ENCODE measurements around the gene MCCC1.

DNA sequence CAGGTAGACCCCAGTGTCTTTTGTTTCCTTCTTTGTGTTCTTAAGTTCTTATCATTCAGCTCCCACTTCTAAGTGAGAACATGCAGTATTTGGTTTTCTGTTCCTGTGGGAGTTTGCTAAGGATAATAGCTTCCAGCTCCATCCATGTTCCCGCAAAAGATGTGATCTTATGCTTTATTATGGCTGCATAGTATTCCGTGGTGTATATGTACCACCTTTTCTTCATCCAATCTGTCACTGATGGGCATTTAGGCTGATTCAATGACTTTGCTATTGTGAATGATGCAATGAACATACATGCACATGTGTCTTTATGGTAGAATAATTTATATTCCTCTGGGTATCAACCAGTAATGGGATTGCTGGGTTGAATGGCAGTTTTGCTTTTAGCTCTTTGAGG is 24.4 kb downstream of the MCCC1 start:
- TF ChIP-seq, protein P1, sequence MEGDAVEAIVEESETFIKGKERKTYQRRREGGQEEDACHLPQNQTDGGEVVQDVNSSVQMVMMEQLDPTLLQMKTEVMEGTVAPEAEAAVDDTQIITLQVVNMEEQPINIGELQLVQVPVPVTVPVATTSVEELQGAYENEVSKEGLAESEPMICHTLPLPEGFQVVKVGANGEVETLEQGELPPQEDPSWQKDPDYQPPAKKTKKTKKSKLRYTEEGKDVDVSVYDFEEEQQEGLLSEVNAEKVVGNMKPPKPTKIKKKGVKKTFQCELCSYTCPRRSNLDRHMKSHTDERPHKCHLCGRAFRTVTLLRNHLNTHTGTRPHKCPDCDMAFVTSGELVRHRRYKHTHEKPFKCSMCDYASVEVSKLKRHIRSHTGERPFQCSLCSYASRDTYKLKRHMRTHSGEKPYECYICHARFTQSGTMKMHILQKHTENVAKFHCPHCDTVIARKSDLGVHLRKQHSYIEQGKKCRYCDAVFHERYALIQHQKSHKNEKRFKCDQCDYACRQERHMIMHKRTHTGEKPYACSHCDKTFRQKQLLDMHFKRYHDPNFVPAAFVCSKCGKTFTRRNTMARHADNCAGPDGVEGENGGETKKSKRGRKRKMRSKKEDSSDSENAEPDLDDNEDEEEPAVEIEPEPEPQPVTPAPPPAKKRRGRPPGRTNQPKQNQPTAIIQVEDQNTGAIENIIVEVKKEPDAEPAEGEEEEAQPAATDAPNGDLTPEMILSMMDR (IDR thresholded peaks at IDR 0.05), result no peak
- TF ChIP-seq POLR2A (IDR thresholded peaks at IDR 0.05) (no peak), EP300 (IDR thresholded peaks at IDR 0.05) (no peak)

Data from suprapubic skin (tissue), 3 donors.